Measurements from ENCODE around the gene NDUFS7. TPM values are rescaled to one million over a fixed set of nuclear protein-coding genes. Genes with fewer than 3 reads are reported as not detected.

NDUFS7 gene
- total RNA-seq, 4 donors from 2014 or later, result 77.7 to 106 (median 86.1) TPM

GRCh38 chr19:1401138-1401888 is 17.6 kb downstream of the NDUFS7 start, which contains the start of gene GAMT:
Gene GAMT (minus strand): TSS chr19:1401542. CDS start chr19:1401476, 66 bp downstream.
- Histone ChIP-seq H3K4me3 (peak within 1 kb of the TSS; percentile 42 to 64), H3K27ac (peak within 1 kb of the TSS in 1 of 4 donors; percentile 55), H3K9me3 (no peaks in the 10 kb centered on the region), H3K36me3 (peaks cover 0 to 4% of the 10 kb centered on the region in 2 donors), H3K27me3 (no peaks in the 10 kb centered on the region), H3K4me1 (peaks cover 3 to 43% (median 13%) of the 10 kb centered on the region in 3 donors)
- 8% methylated on average over 2 of the region's 87 CpGs; no CpG with 5 or more reads in 1 of the 2 donors for WGBS, 2 donors (ENCODE audit: low coverage in 1 of 2)
- peak in 3 of 4 experiments; percentile 37 to 74 (median 56) for TF ChIP-seq CTCF (IDR thresholded peaks at IDR 0.05)
- TF ChIP-seq POLR2A (IDR thresholded peaks at IDR 0.05), result no peak
- ATAC-seq, result peak; percentile 52

- TF ChIP-seq POLR2AphosphoS5 (IDR thresholded peaks at IDR 0.05), result no peak
- no peak for TF ChIP-seq EP300 (IDR thresholded peaks at IDR 0.05)
- TF ChIP-seq CTCF (IDR thresholded peaks at IDR 0.05), result no peak
- TF ChIP-seq POLR2A (IDR thresholded peaks at IDR 0.05), result no peak
- WGBS, 2 donors (ENCODE audit: low coverage in 1 of 2), result 71% methylated on average over 7 of the region's 11 CpGs; no CpG with 5 or more reads in 1 of the 2 donors
- Histone ChIP-seq H3K4me3 (peak overlapping the region in 1 of 2 donors; percentile 64), H3K27ac (no peak overlapping the region), H3K27me3 (no peaks in the 10 kb centered on the region), H3K36me3 (peaks cover 0 to 4% of the 10 kb centered on the region in 2 donors), H3K4me1 (peaks cover 3 to 44% (median 9%) of the 10 kb centered on the region in 3 donors), H3K9me3 (no peaks in the 10 kb centered on the region)
- no peak for ATAC-seq
Measured at GRCh38 chr19:1401889-1402217, 18.1 kb downstream of the NDUFS7 start.

GRCh38 chr19:1402411-1403070 is 18.8 kb downstream of the NDUFS7 start:
- ATAC-seq, result no peak
- Histone ChIP-seq H3K36me3 (peaks cover 0 to 4% of the 10 kb centered on the region in 2 donors), H3K9me3 (no peaks in the 10 kb centered on the region), H3K4me1 (peaks cover 3 to 46% (median 9%) of the 10 kb centered on the region in 3 donors), H3K27ac (no peak overlapping the region), H3K27me3 (no peaks in the 10 kb centered on the region), H3K4me3 (no peak overlapping the region)
- TF ChIP-seq CTCF (IDR thresholded peaks at IDR 0.05) (no peak), EP300 (IDR thresholded peaks at IDR 0.05) (no peak), POLR2AphosphoS5 (IDR thresholded peaks at IDR 0.05) (no peak), POLR2A (IDR thresholded peaks at IDR 0.05) (no peak)
- 75% methylated on average over 2 of the region's 25 CpGs; no CpG with 5 or more reads in 1 of the 2 donors for WGBS, 2 donors (ENCODE audit: low coverage in 1 of 2)

- H3K36me3 ChIP-seq, result no peaks in the 10 kb centered on the region
- peak; percentile 94 for ATAC-seq
- no peak for TF ChIP-seq POLR2AphosphoS5 (IDR thresholded peaks at IDR 0.05)
- peak in 3 of 4 experiments; percentile 14 to 35 (median 22) for TF ChIP-seq CTCF (IDR thresholded peaks at IDR 0.05)
- H3K27me3 ChIP-seq, result no peaks in the 10 kb centered on the region
- peak overlapping the region in 3 of 4 donors; percentile 84 to 98 (median 96) for H3K27ac ChIP-seq
- no peaks in the 10 kb centered on the region for H3K9me3 ChIP-seq
- WGBS, 2 donors (ENCODE audit: low coverage in 1 of 2), result 1 to 7% methylated on average over 2 to 6 of the region's 72 CpGs
- peak overlapping the region; percentile 8 to 100 for H3K4me3 ChIP-seq
- peaks cover 3 to 54% (median 31%) of the 10 kb centered on the region in 3 donors for H3K4me1 ChIP-seq
Measured at GRCh38 chr19:1406774-1407527, 23.2 kb downstream of the NDUFS7 start.
